Neural cell (in vitro differentiated cells): ENCODE data around the gene CGB8. TPM values are rescaled to one million over a fixed set of nuclear protein-coding genes. Genes with fewer than 3 reads are reported as not detected.

Experiments used
- H2AFZ ChIP-seq: fragments of 200-600, 300-800 bp; sonication (generic), shearing (Covaris generic); 2 replicates; pipeline ENCODE4 v1.6.0; 2014; ENCODE audit warnings: low read depth, mild to moderate bottlenecking, antibody characterized with exemption, low read length, moderate library complexity
- H3F3A ChIP-seq: fragments of 200-600 bp; shearing (Covaris generic); 2 replicates; pipeline ENCODE4 v1.6.1; 2016; ENCODE audit warnings: mild to moderate bottlenecking, moderate library complexity, mixed read lengths, antibody characterized with exemption, low read length; ENCODE audit not compliant: insufficient read depth, poor library complexity, severe bottlenecking
- H3K27ac ChIP-seq: fragments of 200-600, 300-800 bp; sonication (generic), shearing (Covaris generic); 2 replicates; pipeline ENCODE4 v1.5.1; 2014; ENCODE audit warnings: mild to moderate bottlenecking, low read length, moderate library complexity
- H3K27me3 ChIP-seq: fragments of 300-800, 200-600 bp; sonication (generic), shearing (Covaris generic); 2 replicates; pipeline ENCODE4 v1.6.0; 2014; ENCODE audit warnings: mild to moderate bottlenecking, low read depth, low read length, moderate library complexity; ENCODE audit not compliant: insufficient read depth
- H3K36me3 ChIP-seq: fragments of 300-800, 200-600 bp; sonication (generic), shearing (Covaris generic); 2 replicates; pipeline ENCODE4 v1.5.1; 2014; ENCODE audit warnings: mild to moderate bottlenecking, antibody characterized with exemption, low read length, moderate library complexity; ENCODE audit not compliant: insufficient read depth
- H3K4me2 ChIP-seq: fragments of 300-800, 200-600 bp; sonication (generic), shearing (Covaris generic); 2 replicates; pipeline ENCODE4 v1.6.0; 2014; ENCODE audit warnings: mild to moderate bottlenecking, low read length
- H3K4me3 ChIP-seq: fragments of 300-800, 200-600 bp; sonication (generic), shearing (Covaris generic); 2 replicates; pipeline ENCODE4 v1.5.1; 2014; ENCODE audit warnings: mild to moderate bottlenecking, low read length, moderate library complexity
- H3K79me2 ChIP-seq: fragments of 200-600 bp; shearing (Covaris generic); replicated peaks from 2 replicates; pipeline ENCODE4 v1.6.0; 2014; ENCODE audit warnings: mild to moderate bottlenecking, low read length, moderate library complexity; ENCODE audit not compliant: insufficient read depth
- H3K9ac ChIP-seq: fragments of 300-800, 200-600 bp; sonication (generic), shearing (Covaris generic); 2 replicates; pipeline ENCODE4 v1.6.1; 2016; ENCODE audit warnings: mild to moderate bottlenecking, low read length, mixed read lengths
- H3K9me2 ChIP-seq: fragments of 200-600 bp; shearing (Covaris generic); 2 replicates; pipeline ENCODE4 v1.6.1; 2016; ENCODE audit warnings: mild to moderate bottlenecking, low read length, mixed read lengths; ENCODE audit not compliant: insufficient read depth
- H3K9me3 ChIP-seq: fragments of 200-600, 300-800 bp; sonication (generic), shearing (Covaris generic); 2 replicates; pipeline ENCODE4 v1.6.1; 2016; ENCODE audit warnings: mild to moderate bottlenecking, mixed run types, low read length, moderate library complexity, mixed read lengths
- H4K20me1 ChIP-seq: fragments of 200-600 bp; shearing (Covaris generic); 2 replicates; pipeline ENCODE4 v1.6.1; 2016; ENCODE audit warnings: mild to moderate bottlenecking, mixed run types; ENCODE audit not compliant: insufficient read depth
- EP300 ChIP-seq: fragments of 450-650 bp; conservative IDR thresholded peaks from 2 replicates; pipeline ENCODE4 v1.6.1; 2014; ENCODE audit warnings: antibody characterized with exemption, mild to moderate bottlenecking, moderate library complexity; ENCODE audit not compliant: poor library complexity, severe bottlenecking
- EZH2 ChIP-seq: fragments of 200-600, 300-800 bp; shearing (Covaris generic), sonication (generic); IDR thresholded peaks from 2 replicates; pipeline ENCODE4 v1.6.1; 2014; ENCODE audit warnings: antibody characterized with exemption, low read length, borderline replicate concordance, mild to moderate bottlenecking; ENCODE audit not compliant: insufficient read depth, poor library complexity, severe bottlenecking
- MXI1 ChIP-seq: fragments of 450-650 bp; conservative IDR thresholded peaks from 2 replicates; pipeline ENCODE4 v1.6.1; 2014; ENCODE audit warnings: antibody characterized with exemption, mild to moderate bottlenecking; ENCODE audit not compliant: poor library complexity, severe bottlenecking
- POLR2AphosphoS5 ChIP-seq: IDR thresholded peaks from 2 replicates; pipeline ENCODE4 v1.6.1; 2012
- RAD21 ChIP-seq: fragments of 450-650 bp; conservative IDR thresholded peaks from 2 replicates; pipeline ENCODE4 v1.6.1; 2014; ENCODE audit warnings: antibody characterized with exemption, mild to moderate bottlenecking, moderate library complexity
- REST ChIP-seq: IDR thresholded peaks from 2 replicates; pipeline ENCODE4 v1.6.1; 2012; ENCODE audit warnings: borderline replicate concordance
- SMC3 ChIP-seq: fragments of 450-650 bp; conservative IDR thresholded peaks from 2 replicates; pipeline ENCODE4 v1.6.1; 2014; ENCODE audit warnings: antibody characterized with exemption, mild to moderate bottlenecking, moderate library complexity; ENCODE audit not compliant: poor library complexity
- TAF1 ChIP-seq: IDR thresholded peaks from 2 replicates; pipeline ENCODE4 v1.6.1; 2012; ENCODE audit warnings: low read depth
- polyA plus RNA-seq: library from polyadenylated mRNA; depleted of rRNA; stranded (reverse); fragments of >200 nt; gene quantifications from 2 replicates; pipeline ENCODE4 v1.2.3, GENCODE V29; 2014
- TF ChIP-seq, protein P1 (sequence below): fragments of 450-650 bp; IDR thresholded peaks from 2 replicates; pipeline ENCODE4 v1.5.1; 2014; ENCODE audit warnings: antibody characterized with exemption, mild to moderate bottlenecking, moderate library complexity; ENCODE audit not compliant: poor library complexity, severe bottlenecking

The CGB8 gene
- polyA plus RNA-seq, 1 donor from 2014 or later: not detected

- TF ChIP-seq REST: no peak
- TF ChIP-seq, protein P1, sequence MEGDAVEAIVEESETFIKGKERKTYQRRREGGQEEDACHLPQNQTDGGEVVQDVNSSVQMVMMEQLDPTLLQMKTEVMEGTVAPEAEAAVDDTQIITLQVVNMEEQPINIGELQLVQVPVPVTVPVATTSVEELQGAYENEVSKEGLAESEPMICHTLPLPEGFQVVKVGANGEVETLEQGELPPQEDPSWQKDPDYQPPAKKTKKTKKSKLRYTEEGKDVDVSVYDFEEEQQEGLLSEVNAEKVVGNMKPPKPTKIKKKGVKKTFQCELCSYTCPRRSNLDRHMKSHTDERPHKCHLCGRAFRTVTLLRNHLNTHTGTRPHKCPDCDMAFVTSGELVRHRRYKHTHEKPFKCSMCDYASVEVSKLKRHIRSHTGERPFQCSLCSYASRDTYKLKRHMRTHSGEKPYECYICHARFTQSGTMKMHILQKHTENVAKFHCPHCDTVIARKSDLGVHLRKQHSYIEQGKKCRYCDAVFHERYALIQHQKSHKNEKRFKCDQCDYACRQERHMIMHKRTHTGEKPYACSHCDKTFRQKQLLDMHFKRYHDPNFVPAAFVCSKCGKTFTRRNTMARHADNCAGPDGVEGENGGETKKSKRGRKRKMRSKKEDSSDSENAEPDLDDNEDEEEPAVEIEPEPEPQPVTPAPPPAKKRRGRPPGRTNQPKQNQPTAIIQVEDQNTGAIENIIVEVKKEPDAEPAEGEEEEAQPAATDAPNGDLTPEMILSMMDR: no peak
- no peak for TF ChIP-seq EZH2
- no peak for TF ChIP-seq RAD21
- no peak for TF ChIP-seq TAF1
- TF ChIP-seq POLR2AphosphoS5: no peak
- TF ChIP-seq EP300: no peak
- no peak for TF ChIP-seq SMC3
- TF ChIP-seq MXI1: no peak
- Histone ChIP-seq H3K4me3 (no peak overlapping the region), H3K9ac (no peak overlapping the region), H3K27me3 (no peaks in the 10 kb centered on the region), H3K9me3 (no peaks in the 10 kb centered on the region), H3K36me3 (peaks cover 12% of the 10 kb centered on the region), H3K4me2 (no peak overlapping the region), H3F3A (no peaks in the 10 kb centered on the region), H4K20me1 (peaks cover 4% of the 10 kb centered on the region), H3K9me2 (no peaks in the 10 kb centered on the region), H3K79me2 (peaks cover 24% of the 10 kb centered on the region), H2AFZ (no peak overlapping the region), H3K27ac (no peak overlapping the region)
Measured at GRCh38 chr19:49091391-49092038, 42.6 kb upstream of the CGB8 start.

DNA sequence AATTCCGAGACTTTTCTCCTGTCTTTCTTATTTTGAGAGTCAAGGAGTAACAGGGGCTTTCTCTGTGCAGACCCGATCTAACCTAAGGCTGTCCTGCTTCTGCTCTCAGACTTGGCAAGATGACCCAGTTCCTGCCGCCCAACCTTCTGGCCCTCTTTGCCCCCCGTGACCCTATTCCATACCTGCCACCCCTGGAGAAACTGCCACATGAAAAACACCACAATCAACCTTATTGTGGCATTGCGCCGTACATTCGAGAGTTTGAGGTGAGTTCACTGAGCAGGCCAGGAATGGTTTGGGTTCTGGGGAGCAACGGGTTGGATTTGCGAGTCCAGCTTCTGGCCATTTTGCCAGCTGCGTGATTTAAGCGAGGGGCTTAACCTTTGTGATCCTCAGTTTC lies 37.4 kb upstream of the CGB8 start:
- peaks cover 6% of the 10 kb centered on the region for H3K36me3 ChIP-seq
- H3K4me3 ChIP-seq: peak overlapping the region; percentile 86
- H3K27me3 ChIP-seq: no peaks in the 10 kb centered on the region
- H3F3A ChIP-seq: no peaks in the 10 kb centered on the region
- H2AFZ ChIP-seq: no peak overlapping the region
- no peaks in the 10 kb centered on the region for H4K20me1 ChIP-seq
- H3K27ac ChIP-seq: peak overlapping the region; percentile 89
- TF ChIP-seq, protein P1: no peak
- TF ChIP-seq EP300 (no peak), EZH2 (no peak), REST (no peak), TAF1 (no peak), RAD21 (no peak), POLR2AphosphoS5 (no peak), MXI1 (no peak), SMC3 (no peak)
- H3K9me3 ChIP-seq: no peaks in the 10 kb centered on the region
- H3K9ac ChIP-seq: peak overlapping the region; percentile 94
- H3K4me2 ChIP-seq: peak overlapping the region; percentile 92
- peaks cover 35% of the 10 kb centered on the region for H3K79me2 ChIP-seq
- no peaks in the 10 kb centered on the region for H3K9me2 ChIP-seq
